Activated gamma-delta T cell treated with Interleukin-2 at 50 U/mL for 16 hours (primary cell): ENCODE measurements around the gene LYRM4.
A peak's percentile ranks its signal among the peaks of the same experiment; 100 is the strongest.

Experiments
- DNase-seq: peaks from one replicate; pipeline ENCODE4 v3.0.0-alpha.2; 2020

The LYRM4 gene

GRCh38 chr6:5202941-5203340 lies 57.8 kb downstream of the LYRM4 start:
- DNase-seq: no peak

- DNase-seq: no peak
Observed at GRCh38 chr6:5202206-5202605, 58.5 kb downstream of the LYRM4 start.

DNA sequence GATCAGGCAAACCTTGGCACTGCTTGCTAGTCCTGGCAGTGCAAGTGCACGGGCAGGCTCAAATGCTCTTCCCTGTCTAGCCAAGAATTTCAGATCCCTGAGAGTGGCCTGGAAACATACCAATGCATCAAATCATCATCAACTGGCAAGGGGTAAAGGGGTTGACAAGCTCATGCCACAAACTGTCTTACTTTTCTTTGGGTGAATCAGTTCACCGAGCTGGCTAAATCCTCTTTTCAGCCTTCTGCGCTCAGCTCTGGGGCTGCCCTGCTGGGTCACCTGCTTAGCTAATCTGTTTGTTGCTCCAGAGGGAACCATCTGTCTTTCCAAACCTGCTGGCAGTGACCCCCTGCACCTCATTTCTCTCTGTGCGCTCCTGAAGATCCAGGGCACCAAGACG lies 59.5 kb downstream of the LYRM4 start:
- no peak for DNase-seq

- DNase-seq: no peak
Observed at GRCh38 chr6:5199702-5200101, 61.0 kb downstream of the LYRM4 start.

DNA sequence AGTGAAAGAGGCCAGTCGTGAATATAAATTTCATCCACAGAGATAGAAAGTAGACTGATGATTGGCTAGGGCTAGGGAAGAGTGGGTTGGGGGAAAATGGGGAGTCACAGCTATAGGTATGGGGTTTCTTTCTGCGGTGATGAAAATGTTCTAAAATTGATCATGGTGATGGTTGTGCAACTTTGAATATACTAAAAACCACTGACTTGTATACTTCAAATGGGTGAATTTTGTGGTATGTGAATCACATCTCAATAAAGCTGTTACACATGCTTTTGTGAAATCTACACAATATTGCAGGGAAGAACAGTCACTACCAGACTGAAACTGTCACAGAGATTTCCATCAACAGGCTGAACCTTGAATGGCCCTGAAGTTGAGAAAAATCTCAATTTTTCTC lies 61.5 kb downstream of the LYRM4 start:
- no peak for DNase-seq

- DNase-seq: no peak
Observed at GRCh38 chr6:5197084-5197483, 63.7 kb downstream of the LYRM4 start.

DNA sequence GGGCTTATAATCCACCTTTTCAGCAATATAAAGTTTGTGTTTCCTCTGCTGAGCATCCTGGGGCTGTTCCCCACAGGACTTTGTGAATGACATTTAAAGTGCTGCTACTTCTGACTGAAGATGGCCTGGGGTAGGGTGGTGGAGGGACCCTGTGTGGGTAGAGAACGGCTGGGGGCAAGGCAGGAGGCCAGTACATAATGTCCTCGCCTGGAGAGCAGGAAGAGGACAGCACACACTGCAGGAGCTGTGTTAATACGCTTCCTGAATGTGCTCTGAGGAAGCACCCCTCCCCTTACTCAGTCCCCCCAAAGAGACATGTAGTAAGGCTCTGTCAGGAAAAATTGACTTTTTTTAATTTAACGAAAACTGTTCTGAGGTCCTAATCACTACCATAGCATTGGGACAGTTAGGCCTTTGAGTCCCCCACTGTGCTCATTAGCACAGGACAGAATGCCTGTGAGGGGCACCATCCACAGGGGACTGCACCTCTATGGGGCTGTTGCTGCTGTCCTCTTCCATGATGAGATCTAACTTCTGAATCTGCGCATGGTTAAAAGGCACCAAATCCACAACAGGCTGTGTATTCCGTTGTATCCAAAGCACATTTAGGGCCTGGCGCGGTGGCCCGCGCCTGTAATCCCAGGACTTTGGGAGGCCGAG lies 68.5 kb downstream of the LYRM4 start:
- DNase-seq: no peak

DNA sequence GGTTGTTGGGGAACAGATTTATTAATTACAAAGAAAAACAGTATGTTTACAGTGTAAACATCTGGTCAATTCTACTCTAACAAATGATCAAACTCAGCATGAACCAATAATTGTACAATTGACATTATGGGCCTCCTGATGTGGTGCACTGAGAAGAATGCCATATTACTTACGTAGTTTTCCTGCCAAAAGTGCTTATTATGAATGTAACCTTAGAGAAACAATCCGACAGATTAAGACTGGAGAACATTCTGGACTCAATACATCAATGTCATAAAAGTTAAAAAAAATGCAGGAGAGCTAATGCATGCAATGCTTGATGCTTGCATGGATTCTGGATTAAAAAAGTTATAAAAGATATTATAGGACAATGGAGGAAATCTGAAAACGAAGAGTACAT lies 69.0 kb downstream of the LYRM4 start:
- no peak for DNase-seq

GRCh38 chr6:5191222-5191621 lies 69.5 kb downstream of the LYRM4 start:
- DNase-seq: no peak

GRCh38 chr6:5190507-5190906 lies 70.2 kb downstream of the LYRM4 start:
- no peak for DNase-seq

DNA sequence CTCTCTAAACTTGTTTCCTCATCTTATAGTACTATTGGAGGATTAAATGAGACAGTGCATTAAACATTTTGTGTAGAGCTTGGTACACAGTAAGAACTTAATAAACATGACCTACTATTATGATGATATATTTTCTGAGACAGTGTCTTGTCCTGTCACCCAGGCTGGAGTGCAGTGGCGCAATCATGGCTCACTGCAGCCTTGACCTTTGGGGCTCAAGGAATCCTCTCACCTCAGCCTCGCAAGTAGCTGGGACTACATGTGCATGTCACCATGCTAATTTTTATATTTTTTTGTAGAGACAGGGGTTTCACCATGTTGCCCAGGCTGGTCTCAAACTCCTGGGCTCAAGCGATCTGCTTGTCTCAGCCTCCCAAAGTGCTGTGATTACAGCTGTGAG lies 72.1 kb downstream of the LYRM4 start:
- no peak for DNase-seq

GRCh38 chr6:5184878-5185277 lies 75.9 kb downstream of the LYRM4 start:
- DNase-seq: no peak

- DNase-seq: no peak
Observed at GRCh38 chr6:5184218-5184617, 76.5 kb downstream of the LYRM4 start.

DNA sequence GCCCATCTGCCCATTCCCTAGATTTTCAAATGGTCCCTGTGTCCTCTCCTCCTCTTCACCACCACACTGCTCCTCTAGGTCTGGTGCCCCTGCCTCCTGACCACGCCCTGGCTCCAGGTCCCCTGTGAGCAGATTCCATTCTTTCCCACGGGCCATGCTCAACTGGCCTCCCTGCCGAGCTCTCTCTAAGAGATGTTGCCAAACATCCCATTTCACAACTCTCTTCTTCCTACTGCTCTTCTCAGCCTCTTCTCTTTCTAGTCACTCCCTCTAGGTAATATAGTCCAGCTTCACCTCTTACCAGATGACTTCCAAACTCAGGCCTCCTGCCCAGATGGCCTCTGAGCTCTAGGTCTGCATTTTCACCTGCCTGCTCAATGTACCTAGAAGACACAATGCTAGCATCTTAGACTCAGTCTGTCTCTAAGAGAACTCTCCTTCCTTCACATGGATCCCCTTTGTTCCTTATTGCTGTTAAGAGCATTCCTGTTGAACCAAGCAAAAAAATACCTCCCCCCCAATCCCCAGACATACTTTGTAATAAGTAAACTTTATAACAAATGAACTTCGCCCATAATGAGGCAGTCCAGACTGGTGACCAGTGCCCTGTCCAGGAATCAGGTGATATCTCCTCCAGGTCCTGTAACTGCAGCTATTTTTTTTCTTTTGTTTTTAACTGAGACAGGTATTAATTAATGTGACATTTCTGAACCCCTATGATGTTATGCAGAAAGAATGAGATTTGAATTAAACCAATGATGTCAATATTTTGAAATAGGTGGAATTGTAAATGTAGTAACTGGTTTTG lies 79.0 kb downstream of the LYRM4 start:
- no peak for DNase-seq

DNA sequence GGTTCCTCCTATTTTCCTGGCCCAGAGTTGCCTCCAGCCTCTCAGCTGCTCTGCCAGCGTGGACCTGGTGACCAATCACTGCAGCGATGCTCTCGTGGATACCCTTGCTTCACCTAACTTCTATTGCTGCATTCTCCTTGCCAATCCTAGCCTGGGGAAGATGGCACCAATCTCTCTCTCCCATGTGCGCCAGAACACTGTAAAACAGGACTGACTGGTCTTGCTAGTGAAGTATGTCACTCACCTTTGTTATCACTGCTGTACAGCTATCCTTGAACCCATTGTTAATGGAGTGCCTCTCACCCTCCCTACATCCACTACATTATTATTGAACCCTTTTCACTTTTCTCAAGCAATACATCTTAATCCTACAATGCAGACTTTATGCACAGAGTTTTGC lies 80.1 kb downstream of the LYRM4 start:
- DNase-seq: no peak

GRCh38 chr6:5179917-5180316 lies 80.8 kb downstream of the LYRM4 start:
- DNase-seq: no peak

DNA sequence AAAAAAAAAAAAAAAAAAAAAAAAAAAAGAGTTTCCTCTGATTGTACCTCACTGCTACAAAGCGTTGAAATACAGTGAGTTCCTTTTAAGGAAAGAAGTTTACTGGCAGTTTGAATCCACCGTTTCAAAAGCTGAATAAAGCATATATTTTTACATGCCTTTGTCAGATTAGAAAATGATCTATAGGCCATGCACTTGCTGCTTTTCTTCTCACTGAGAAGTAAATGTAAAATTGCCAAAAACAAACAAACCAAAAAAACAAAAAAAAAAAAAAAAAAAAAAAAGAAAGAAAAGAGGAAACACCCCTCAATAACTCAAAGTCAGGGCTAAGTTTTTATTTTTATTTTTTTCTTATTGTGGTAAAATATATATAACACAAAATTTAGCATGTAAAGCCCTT lies 81.9 kb downstream of the LYRM4 start:
- no peak for DNase-seq

DNA sequence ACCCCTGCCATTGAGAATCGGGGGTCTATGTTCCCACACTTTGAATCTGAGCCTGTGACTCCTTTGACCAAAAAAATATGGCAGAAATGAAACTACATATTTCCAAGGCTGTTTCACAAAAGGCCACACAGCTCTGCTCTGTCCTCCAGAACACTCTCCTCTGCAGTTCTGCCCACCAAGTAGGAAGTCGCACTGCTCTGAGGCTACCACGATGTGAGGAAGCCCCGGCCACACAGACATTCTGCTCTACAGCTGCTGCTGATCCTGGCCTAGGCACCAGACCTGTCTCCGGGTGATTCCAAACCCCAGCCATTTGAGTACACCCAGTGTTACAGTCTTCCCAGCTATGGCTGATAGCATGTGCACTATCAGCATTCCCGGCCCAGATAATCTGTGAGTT lies 85.1 kb downstream of the LYRM4 start:
- peak; percentile 6 for DNase-seq

GRCh38 chr6:5174756-5175549 lies 85.8 kb downstream of the LYRM4 start:
- no peak for DNase-seq

DNA sequence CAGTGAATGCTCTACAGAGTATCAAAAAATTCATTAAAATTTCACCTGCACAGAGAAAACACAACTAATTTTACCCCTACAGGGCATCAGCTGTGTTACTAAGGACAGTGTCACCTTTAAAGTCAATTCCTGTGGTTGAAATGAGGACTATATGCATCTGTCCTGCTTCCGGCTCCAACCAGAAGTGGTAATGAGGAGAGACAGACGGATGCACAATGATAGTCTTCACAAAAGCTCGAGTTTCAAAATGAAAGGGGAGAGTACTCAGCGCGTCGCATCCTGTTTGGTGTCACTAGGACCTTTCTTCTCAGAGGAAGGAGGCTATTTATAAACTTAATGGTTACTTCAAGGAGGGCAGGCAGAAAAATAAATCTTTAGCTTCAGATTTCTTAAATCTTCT lies 86.5 kb downstream of the LYRM4 start:
- DNase-seq: peak; percentile 41

- DNase-seq: no peak
Observed at GRCh38 chr6:5173810-5174209, 86.9 kb downstream of the LYRM4 start.

DNA sequence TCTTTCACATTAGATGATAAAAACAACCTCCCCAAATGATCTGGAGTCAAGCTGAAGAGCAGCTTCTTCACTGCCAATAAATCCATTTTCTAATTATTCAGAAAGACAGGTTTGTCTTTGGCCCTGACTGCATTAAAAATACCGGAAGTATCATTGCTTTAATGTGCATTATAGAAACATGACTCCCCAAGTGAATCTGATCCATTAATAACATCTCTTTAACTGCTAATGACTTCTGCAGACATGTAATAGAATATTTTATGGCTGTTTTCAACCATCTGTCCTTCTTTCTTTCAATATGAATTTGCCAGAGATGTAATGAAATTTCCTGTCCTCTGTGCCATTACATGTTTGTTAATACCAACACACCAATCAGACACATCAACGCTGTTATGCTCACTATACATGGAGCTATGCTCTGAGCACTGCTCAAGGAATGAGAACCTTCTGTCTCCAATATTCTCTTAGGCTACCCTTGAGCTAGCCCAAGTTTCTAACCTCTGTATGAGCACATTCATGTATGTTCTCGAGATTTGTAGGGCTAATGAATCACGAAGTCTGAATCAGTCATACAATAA lies 87.8 kb downstream of the LYRM4 start:
- no peak for DNase-seq

GRCh38 chr6:5172041-5172653 lies 88.6 kb downstream of the LYRM4 start:
- no peak for DNase-seq
